GM12878 (cell line): Measurements from ENCODE around the gene IRX4. TPM values are rescaled to one million over a fixed set of nuclear protein-coding genes. Genes with fewer than 3 reads are reported as not detected.

Experiments used
- ATAC-seq: fragments of 200-7000 bp; cut with Tn5 transposase; 3 replicates; pipeline ENCODE4 v1.9.1; 2020; ENCODE audit warnings: mild to moderate bottlenecking, moderate library complexity
- BruUV-seq: library from RNA; stranded (reverse); fragments of 400-500 nt; replicated peaks from 2 replicates; lab custom pipeline; 2021; lab: Mats Ljungman, UMichigan
- CTCF ChIA-PET: fragments of 300-600 bp; sonication (Branson Sonifier 250); formaldehyde crosslinking; extraction: SDS; loops from one replicate; lab custom pipeline; 2021; ENCODE audit warnings: inconsistent platforms; lab: Yijun Ruan, JAX
- POLR2A ChIA-PET: fragments of 350-600 bp; formaldehyde crosslinking; extraction: SDS; loops from one replicate; lab custom pipeline; 2021; ENCODE audit warnings: inconsistent platforms; lab: Charles Lee
- RAD21 ChIA-PET: fragments of 300-600 bp; sonication (Branson Sonifier 250); formaldehyde crosslinking; loops from one replicate; lab custom pipeline; 2023; ENCODE audit warnings: antibody characterized with exemption; ENCODE audit not compliant: unreplicated experiment; lab: Charles Lee
- SMC1A ChIA-PET: fragments of 300-600 bp; sonication (Branson Sonifier 250); formaldehyde crosslinking; loops from one replicate; lab custom pipeline; 2023; ENCODE audit not compliant: unreplicated experiment, uncharacterized antibody; lab: Charles Lee
- DNase-seq: peaks from one replicate; pipeline ENCODE4 v3.0.0-alpha.2; 2011; ENCODE audit warnings: low read depth, low spot score
- FAIRE-seq: peaks from 3 replicates; lab custom pipeline; 2011; peaks lifted over from hg19 to GRCh38; lab: Jason Lieb, UNC
- H2AFZ ChIP-seq: 2 replicates; pipeline ENCODE4 v1.6.0; 2011; ENCODE audit warnings: low read depth, low read length, control low read depth; ENCODE audit not compliant: control insufficient read depth
- H3K27ac ChIP-seq: 2 replicates; pipeline ENCODE4 v1.5.1; 2011; ENCODE audit warnings: control low read depth; ENCODE audit not compliant: control insufficient read depth, insufficient read depth
- H3K27me3 ChIP-seq, 2 experiments: replicated peaks in 1 of 2; 2 replicates each; pipeline versions ENCODE4 v1.6.0 to v1.6.1; 2011; ENCODE audit warnings: low read length in 1 of 2; ENCODE audit not compliant: control insufficient read depth in 2 of 2, insufficient read depth in 2 of 2
- H3K36me3 ChIP-seq, 2 experiments: 2 replicates each; pipeline ENCODE4 v1.5.1; 2011; ENCODE audit warnings: low read length in 1 of 2; ENCODE audit not compliant: control insufficient read depth in 2 of 2, insufficient read depth in 2 of 2
- H3K4me1 ChIP-seq: 2 replicates; pipeline ENCODE4 v1.6.1; 2011; ENCODE audit warnings: mild to moderate bottlenecking, low read length, moderate library complexity, mixed read lengths; ENCODE audit not compliant: control insufficient read depth, insufficient read depth
- H3K4me2 ChIP-seq: 2 replicates; pipeline ENCODE4 v1.6.0; 2011; ENCODE audit warnings: control low read depth; ENCODE audit not compliant: control insufficient read depth, insufficient read depth
- H3K4me3 ChIP-seq: fragments of 200-600 bp; sonication (generic); 2 replicates; pipeline ENCODE4 v1.5.1; 2016
- H3K79me2 ChIP-seq: 2 replicates; pipeline ENCODE4 v1.6.0; 2011; ENCODE audit warnings: low read length; ENCODE audit not compliant: control insufficient read depth, insufficient read depth
- H3K9ac ChIP-seq: 2 replicates; pipeline ENCODE4 v1.8.0; 2011; ENCODE audit warnings: low read length, control low read depth, mixed read lengths; ENCODE audit not compliant: control insufficient read depth, insufficient read depth
- H3K9me3 ChIP-seq: replicated peaks from 3 replicates; pipeline ENCODE4 v1.5.1; 2011; ENCODE audit warnings: mild to moderate bottlenecking, low read length; ENCODE audit not compliant: control insufficient read depth, insufficient read depth
- H4K20me1 ChIP-seq: 2 replicates; pipeline ENCODE4 v1.6.0; 2011; ENCODE audit not compliant: control insufficient read depth, insufficient read depth
- CHD1 ChIP-seq: IDR thresholded peaks from 2 replicates; pipeline ENCODE4 v1.6.1; 2012; ENCODE audit warnings: low read depth, low read length, improper control_type of control experiment
- CREM ChIP-seq: IDR thresholded peaks from 2 replicates; pipeline ENCODE4 v1.6.1; 2014; ENCODE audit warnings: antibody characterized with exemption, low read depth
- HSF1 ChIP-seq: fragments of 150-350 bp; IDR thresholded peaks from 2 replicates; pipeline ENCODE4 v1.6.1; 2014; ENCODE audit warnings: mild to moderate bottlenecking, low read depth, low read length
- MAX ChIP-seq: IDR thresholded peaks from 2 replicates; pipeline ENCODE4 v1.6.1; 2012; ENCODE audit warnings: low read depth, low read length, improper control_type of control experiment
- PRDM15 ChIP-seq: fragments of 450-650 bp; formaldehyde crosslinking; IDR thresholded peaks from 2 replicates; pipeline ENCODE4 v1.4.0; 2020; ENCODE audit warnings: mild to moderate bottlenecking, moderate library complexity
- RELB ChIP-seq: fragments of 450-650 bp; IDR thresholded peaks from 2 replicates; pipeline ENCODE4 v1.6.1; 2017; ENCODE audit warnings: low read depth, mild to moderate bottlenecking, moderate library complexity
- RUNX3 ChIP-seq: IDR thresholded peaks from 2 replicates; pipeline ENCODE4 v1.6.1; 2012; ENCODE audit warnings: low read length, inconsistent platforms
- SIN3A ChIP-seq: IDR thresholded peaks from 2 replicates; pipeline ENCODE4 v1.6.1; 2012; ENCODE audit warnings: low read depth, low read length, improper control_type of control experiment
- YBX1 ChIP-seq: fragments of 450-650 bp; IDR thresholded peaks from 2 replicates; pipeline ENCODE4 v1.6.1; 2016; ENCODE audit warnings: antibody characterized with exemption
- ZNF207 ChIP-seq: fragments of 450-650 bp; IDR thresholded peaks from 2 replicates; pipeline ENCODE4 v1.6.1; 2014; ENCODE audit warnings: antibody characterized with exemption, mild to moderate bottlenecking, borderline replicate concordance
- WGBS: methylation state at CpG from one replicate; pipeline ENCODE4 v1.1.6; 2016; ENCODE audit warnings: low lambda C conversion rate; ENCODE audit not compliant: insufficient replicate concordance, insufficient coverage; ENCODE audit errors: missing lambda C conversion rate; 5-methylcytosine and 5-hydroxymethylcytosine counted together
- in situ Hi-C: fragments of 300-500 bp; cut with MboI; formaldehyde crosslinking; loops from 9 replicates; pipeline ENCODE4 v1.14.3; 2018; ENCODE audit warnings: mixed read lengths
- intact Hi-C: fragments of 100-400 bp; cut with micrococcal nuclease; formaldehyde crosslinking; loops from one replicate; pipeline ENCODE4 v1.14.2; 2022; ENCODE audit not compliant: unreplicated experiment
- polyA plus RNA-seq, 11 experiments: library from polyadenylated mRNA; depleted of rRNA in 4 of 11; unstranded in 6 of 11; stranded (reverse) in 5 of 11; fragments of >200 nt; fragmentation: Nextera tagmentation in 4 of 11; fragmentation: Illumina TruSeq in 1 of 11; extraction: Ambion mirVana in 4 of 11; extraction: Trizol in 1 of 11; gene quantifications; 1 replicate in 1 of 11; 2 replicates in 10 of 11; pipeline versions ENCODE4 v1.2.1 to v1.2.3, GENCODE V29; 2011 to 2016; ENCODE audit warnings: inconsistent platforms in 2 of 11, missing spikeins in 2 of 11, low read depth in 1 of 11
- total RNA-seq, 4 experiments: library from RNA; depleted of rRNA in 3 of 4; stranded (reverse); fragments of >200 nt in 3 of 4; fragmentation: Illumina TruSeq in 1 of 4; extraction: Trizol in 1 of 4; gene quantifications; 2 replicates each; pipeline versions ENCODE4 v1.2.1 to v1.2.3, GENCODE V29; 2013 to 2021
- TF ChIP-seq, protein P1 (sequence below): fragments of 450-650 bp; IDR thresholded peaks from 2 replicates; pipeline ENCODE4 v1.6.1; 2016; ENCODE audit warnings: mild to moderate bottlenecking, moderate library complexity, borderline replicate concordance

IRX4 gene
- total and polyA plus RNA-seq, 10 of the 15 experiments (the other 5 are each of a cell fraction or from before 2014, with no cell fraction given): not detected

GRCh38 chr5:1879292-1880263 lies 3.1 kb downstream of the IRX4 start:
- ChIA-PET POLR2A (no interaction called here), SMC1A (no interaction called here), RAD21 (no interaction called here), CTCF (no interaction called here)
- no peaks in the 10 kb centered on the region for H3K36me3 ChIP-seq
- DNase-seq (no peak), ATAC-seq (no peak), FAIRE-seq (no peak)
- H3K9ac ChIP-seq: no peak overlapping the region
- no peak overlapping the region for H3K27ac ChIP-seq
- H2AFZ ChIP-seq: no peak overlapping the region
- H3K79me2 ChIP-seq: no peaks in the 10 kb centered on the region
- H3K4me1 ChIP-seq: no peaks in the 10 kb centered on the region
- no peaks in the 10 kb centered on the region for H4K20me1 ChIP-seq
- H3K4me2 ChIP-seq: no peak overlapping the region
- WGBS: 52% methylated on average over 48 of the region's 48 CpGs
- no TSS peak for BruUV-seq
- H3K27me3 ChIP-seq: peaks cover 9 to 18% of the 10 kb centered on the region in 2 experiments; a peak in 3 of 4 replicates
- in situ Hi-C loops: no loop called here
- H3K9me3 ChIP-seq: no peaks in the 10 kb centered on the region; the same call in 2 of the 3 replicates
- intact Hi-C loops: no loop called here
- H3K4me3 ChIP-seq: no peak overlapping the region
- no peak for TF ChIP-seq CREM
- TF ChIP-seq PRDM15 (CRISPR knock-in tag): no peak
- no peak for TF ChIP-seq YBX1
- TF ChIP-seq, protein P1, sequence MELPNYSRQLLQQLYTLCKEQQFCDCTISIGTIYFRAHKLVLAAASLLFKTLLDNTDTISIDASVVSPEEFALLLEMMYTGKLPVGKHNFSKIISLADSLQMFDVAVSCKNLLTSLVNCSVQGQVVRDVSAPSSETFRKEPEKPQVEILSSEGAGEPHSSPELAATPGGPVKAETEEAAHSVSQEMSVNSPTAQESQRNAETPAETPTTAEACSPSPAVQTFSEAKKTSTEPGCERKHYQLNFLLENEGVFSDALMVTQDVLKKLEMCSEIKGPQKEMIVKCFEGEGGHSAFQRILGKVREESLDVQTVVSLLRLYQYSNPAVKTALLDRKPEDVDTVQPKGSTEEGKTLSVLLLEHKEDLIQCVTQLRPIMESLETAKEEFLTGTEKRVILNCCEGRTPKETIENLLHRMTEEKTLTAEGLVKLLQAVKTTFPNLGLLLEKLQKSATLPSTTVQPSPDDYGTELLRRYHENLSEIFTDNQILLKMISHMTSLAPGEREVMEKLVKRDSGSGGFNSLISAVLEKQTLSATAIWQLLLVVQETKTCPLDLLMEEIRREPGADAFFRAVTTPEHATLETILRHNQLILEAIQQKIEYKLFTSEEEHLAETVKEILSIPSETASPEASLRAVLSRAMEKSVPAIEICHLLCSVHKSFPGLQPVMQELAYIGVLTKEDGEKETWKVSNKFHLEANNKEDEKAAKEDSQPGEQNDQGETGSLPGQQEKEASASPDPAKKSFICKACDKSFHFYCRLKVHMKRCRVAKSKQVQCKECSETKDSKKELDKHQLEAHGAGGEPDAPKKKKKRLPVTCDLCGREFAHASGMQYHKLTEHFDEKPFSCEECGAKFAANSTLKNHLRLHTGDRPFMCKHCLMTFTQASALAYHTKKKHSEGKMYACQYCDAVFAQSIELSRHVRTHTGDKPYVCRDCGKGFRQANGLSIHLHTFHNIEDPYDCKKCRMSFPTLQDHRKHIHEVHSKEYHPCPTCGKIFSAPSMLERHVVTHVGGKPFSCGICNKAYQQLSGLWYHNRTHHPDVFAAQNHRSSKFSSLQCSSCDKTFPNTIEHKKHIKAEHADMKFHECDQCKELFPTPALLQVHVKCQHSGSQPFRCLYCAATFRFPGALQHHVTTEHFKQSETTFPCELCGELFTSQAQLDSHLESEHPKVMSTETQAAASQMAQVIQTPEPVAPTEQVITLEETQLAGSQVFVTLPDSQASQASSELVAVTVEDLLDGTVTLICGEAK: no peak
- no peak for TF ChIP-seq CHD1
- TF ChIP-seq RELB: no peak
- TF ChIP-seq MAX: no peak
- TF ChIP-seq RUNX3: no peak
- TF ChIP-seq ZNF207: no peak
- TF ChIP-seq SIN3A: no peak
- no peak for TF ChIP-seq HSF1
